HepG2 (cell line): Measurements from ENCODE around the gene TREH. TPM values are rescaled to one million over a fixed set of nuclear protein-coding genes. Genes with fewer than 3 reads are reported as not detected.
A peak's percentile ranks its signal among the peaks of the same experiment; 100 is the strongest.

Experiments
- FOXO4 ChIP-seq: sonication (generic); formaldehyde crosslinking; conservative IDR thresholded peaks from 2 replicates; pipeline ENCODE4 v1.8.1; 2023; ENCODE audit warnings: missing genetic modification reagents
- GABPB1 ChIP-seq: IDR thresholded peaks from 2 replicates; pipeline ENCODE4 v1.6.1; 2016; ENCODE audit warnings: mild to moderate bottlenecking, missing genetic modification reagents, moderate library complexity, missing compliant biosample characterization
- HNRNPLL ChIP-seq: fragments of 200-400 bp; formaldehyde crosslinking; IDR thresholded peaks from 2 replicates; pipeline ENCODE4 v1.6.1; 2017; ENCODE audit warnings: mild to moderate bottlenecking, low read depth, low read length; ENCODE audit not compliant: poor library complexity, severe bottlenecking
- KDM4B ChIP-seq: sonication (generic); formaldehyde crosslinking; IDR thresholded peaks from 2 replicates; pipeline ENCODE4 v1.4.0; 2020; ENCODE audit warnings: missing genetic modification reagents
- KLF15 ChIP-seq: sonication (generic); formaldehyde crosslinking; IDR thresholded peaks from 2 replicates; pipeline ENCODE4 v1.8.1; 2023; ENCODE audit warnings: borderline replicate concordance, mild to moderate bottlenecking, inconsistent platforms, missing genetic modification reagents, mixed read lengths
- LCORL ChIP-seq, 2 experiments: fragments of 450-650 bp in 1 of 2; sonication (generic) in 1 of 2; formaldehyde crosslinking in 1 of 2; IDR thresholded peaks; 2 replicates each; pipeline versions ENCODE4 v1.5.0 to v1.6.1; 2017 to 2020; ENCODE audit warnings: antibody characterized with exemption in 1 of 2, missing genetic modification reagents in 1 of 2
- MTF1 ChIP-seq: sonication (generic); formaldehyde crosslinking; IDR thresholded peaks from 2 replicates; pipeline ENCODE4 v1.5.0; 2020; ENCODE audit warnings: missing genetic modification reagents
- NPAS2 ChIP-seq: sonication (generic); formaldehyde crosslinking; IDR thresholded peaks from 2 replicates; pipeline ENCODE4 v1.8.0; 2022; ENCODE audit warnings: mild to moderate bottlenecking, missing genetic modification reagents, borderline replicate concordance
- PCBP1 ChIP-seq: fragments of 200-400 bp; formaldehyde crosslinking; IDR thresholded peaks from 2 replicates; pipeline ENCODE4 v1.6.1; 2017; ENCODE audit warnings: mild to moderate bottlenecking, low read depth, low read length, borderline replicate concordance
- RAD51 ChIP-seq: fragments of 450-650 bp; IDR thresholded peaks from 2 replicates; pipeline ENCODE4 v1.6.1; 2016; ENCODE audit warnings: borderline replicate concordance
- SNAPC5 ChIP-seq: sonication (generic); formaldehyde crosslinking; IDR thresholded peaks from 2 replicates; pipeline ENCODE4 v1.8.1; 2023; ENCODE audit warnings: mild to moderate bottlenecking, missing genetic modification reagents, borderline replicate concordance
- TSC22D2 ChIP-seq: sonication (generic); formaldehyde crosslinking; IDR thresholded peaks from 2 replicates; pipeline ENCODE4 v1.5.1; 2020; ENCODE audit warnings: missing genetic modification reagents, mild to moderate bottlenecking, borderline replicate concordance
- WIZ ChIP-seq: sonication (generic); formaldehyde crosslinking; IDR thresholded peaks from 2 replicates; pipeline ENCODE4 v1.5.1; 2020; ENCODE audit warnings: mild to moderate bottlenecking, missing genetic modification reagents
- ZBTB20 ChIP-seq: sonication (generic); formaldehyde crosslinking; IDR thresholded peaks from 2 replicates; pipeline ENCODE4 v1.8.1; 2023; ENCODE audit warnings: missing genetic modification reagents, low read depth, mild to moderate bottlenecking, borderline replicate concordance
- ZBTB38 ChIP-seq: sonication (generic); formaldehyde crosslinking; IDR thresholded peaks from 2 replicates; pipeline ENCODE4 v1.5.1; 2020; ENCODE audit warnings: mild to moderate bottlenecking, missing genetic modification reagents
- ZBTB43 ChIP-seq: sonication (generic); formaldehyde crosslinking; conservative IDR thresholded peaks from 2 replicates; pipeline ENCODE4 v1.4.0; 2020; ENCODE audit warnings: missing genetic modification reagents
- ZNF225 ChIP-seq: sonication (generic); formaldehyde crosslinking; IDR thresholded peaks from 2 replicates; pipeline ENCODE4 v1.4.0; 2020; ENCODE audit warnings: mild to moderate bottlenecking, missing genetic modification reagents
- ZNF256 ChIP-seq: sonication (generic); formaldehyde crosslinking; conservative IDR thresholded peaks from 2 replicates; pipeline ENCODE4 v1.4.0; 2020; ENCODE audit warnings: missing genetic modification reagents
- ZNF274 ChIP-seq: sonication (generic); formaldehyde crosslinking; IDR thresholded peaks from 2 replicates; pipeline ENCODE4 v1.5.1; 2020; ENCODE audit warnings: mild to moderate bottlenecking, missing genetic modification reagents
- ZNF282 ChIP-seq: fragments of 450-650 bp; IDR thresholded peaks from 2 replicates; pipeline ENCODE4 v1.6.1; 2018; ENCODE audit not compliant: partially characterized antibody
- ZNF317 ChIP-seq: sonication (generic); formaldehyde crosslinking; IDR thresholded peaks from 2 replicates; pipeline ENCODE4 v1.5.0; 2020; ENCODE audit warnings: mild to moderate bottlenecking, missing genetic modification reagents
- ZNF501 ChIP-seq: sonication (generic); formaldehyde crosslinking; IDR thresholded peaks from 2 replicates; pipeline ENCODE4 v1.5.1; 2020; ENCODE audit warnings: mild to moderate bottlenecking, moderate library complexity, missing genetic modification reagents
- ZNF879 ChIP-seq: sonication (generic); formaldehyde crosslinking; IDR thresholded peaks from 2 replicates; pipeline ENCODE4 v1.8.1; 2023; ENCODE audit warnings: missing genetic modification reagents
- polyA plus RNA-seq, 8 experiments: library from polyadenylated mRNA; depleted of rRNA in 3 of 8; stranded (reverse) in 7 of 8; unstranded in 1 of 8; fragments of >200 nt; fragmentation: Illumina TruSeq in 4 of 8; extraction: Trizol in 4 of 8; gene quantifications; 2 replicates each; pipeline versions ENCODE4 v1.2.1 to v1.2.3, GENCODE V29; 2011 to 2016; ENCODE audit warnings: low read depth in 4 of 8, missing spikeins in 1 of 8, mixed read lengths in 1 of 8; ENCODE audit not compliant: insufficient read depth in 1 of 8
- total RNA-seq, 5 experiments: library from RNA; depleted of rRNA; stranded (reverse); fragments of >200 nt; fragmentation: Illumina TruSeq; extraction: Trizol; gene quantifications; 2 replicates each; pipeline ENCODE4 v1.2.3, GENCODE V29; 2016; ENCODE audit warnings: low read depth in 1 of 5
- TF ChIP-seq, protein P1 (sequence below): sonication (generic); formaldehyde crosslinking; IDR thresholded peaks from 2 replicates; pipeline ENCODE4 v1.5.1; 2020; ENCODE audit warnings: mild to moderate bottlenecking, moderate library complexity, missing genetic modification reagents
- TF ChIP-seq, protein P2 (sequence below): IDR thresholded peaks from 2 replicates; pipeline ENCODE4 v1.6.1; 2016

TREH gene
- total and polyA plus RNA-seq, 2 of the 13 experiments (the other 11 are each of a cell fraction or from before 2014, with no cell fraction given) = 0.53 to 0.86 TPM

DNA sequence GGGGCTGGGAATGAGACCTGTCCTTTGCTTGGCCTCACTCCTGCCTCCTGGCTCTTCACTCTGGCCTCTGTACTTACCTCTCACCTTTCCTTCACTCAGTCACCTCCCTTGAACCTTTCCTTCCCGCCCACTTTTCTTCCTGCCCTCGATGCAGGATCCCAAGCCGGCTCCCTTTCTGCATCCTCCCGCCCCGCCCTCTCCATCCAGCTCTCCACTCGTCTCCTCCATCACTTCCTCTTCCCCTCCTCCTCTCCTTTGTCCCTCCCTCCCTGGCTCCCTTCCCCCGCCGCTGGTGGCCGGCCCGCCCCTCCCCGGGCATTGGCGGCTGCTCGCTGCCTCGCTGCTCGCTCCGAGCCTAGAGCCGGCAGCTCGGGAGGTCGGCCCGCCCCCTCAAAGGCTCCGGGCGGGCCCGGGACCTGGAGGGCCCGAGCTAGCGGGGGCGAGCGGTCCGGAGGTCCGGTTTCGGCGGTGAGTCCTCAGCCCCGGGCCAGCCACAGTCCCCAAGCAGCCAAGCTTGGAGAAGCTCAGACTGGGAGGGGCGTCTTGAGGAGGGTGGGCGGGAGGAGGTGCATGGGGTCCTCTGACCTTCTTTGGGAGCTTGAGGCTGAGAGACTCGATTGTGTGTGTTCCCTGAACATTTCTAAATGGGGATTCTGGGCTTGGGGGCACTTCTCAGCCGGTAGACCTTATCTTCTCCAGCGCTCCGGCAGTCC lies 58.2 kb downstream of the TREH start (continued):
- TF ChIP-seq ZNF501 (CRISPR knock-in tag) (no peak), KDM4B (no peak), RAD51 (no peak), LCORL (IDR thresholded peaks at IDR 0.05) (no peak), LCORL (CRISPR knock-in tag; IDR thresholded peaks at IDR 0.05) (no peak), FOXO4 (CRISPR knock-in tag) (no peak), PCBP1 (no peak), ZNF256 (no peak), TSC22D2 (CRISPR knock-in tag) (no peak), NPAS2 (CRISPR knock-in tag) (no peak), ZNF879 (no peak), ZNF317 (CRISPR knock-in tag) (no peak), GABPB1 (peak; percentile 39), ZBTB43 (no peak), SNAPC5 (CRISPR knock-in tag) (no peak), HNRNPLL (no peak), KLF15 (CRISPR knock-in tag) (no peak; the same call in 1 of the 2 replicates), WIZ (0 out of 2 replicates have a peak, but pooled peaks have one; percentile 3), MTF1 (CRISPR knock-in tag) (no peak), ZNF282 (no peak), ZBTB38 (CRISPR knock-in tag) (no peak), ZNF274 (CRISPR knock-in tag) (no peak), ZNF225 (no peak), ZBTB20 (no peak; the same call in 1 of the 2 replicates)
- TF ChIP-seq, protein P1, sequence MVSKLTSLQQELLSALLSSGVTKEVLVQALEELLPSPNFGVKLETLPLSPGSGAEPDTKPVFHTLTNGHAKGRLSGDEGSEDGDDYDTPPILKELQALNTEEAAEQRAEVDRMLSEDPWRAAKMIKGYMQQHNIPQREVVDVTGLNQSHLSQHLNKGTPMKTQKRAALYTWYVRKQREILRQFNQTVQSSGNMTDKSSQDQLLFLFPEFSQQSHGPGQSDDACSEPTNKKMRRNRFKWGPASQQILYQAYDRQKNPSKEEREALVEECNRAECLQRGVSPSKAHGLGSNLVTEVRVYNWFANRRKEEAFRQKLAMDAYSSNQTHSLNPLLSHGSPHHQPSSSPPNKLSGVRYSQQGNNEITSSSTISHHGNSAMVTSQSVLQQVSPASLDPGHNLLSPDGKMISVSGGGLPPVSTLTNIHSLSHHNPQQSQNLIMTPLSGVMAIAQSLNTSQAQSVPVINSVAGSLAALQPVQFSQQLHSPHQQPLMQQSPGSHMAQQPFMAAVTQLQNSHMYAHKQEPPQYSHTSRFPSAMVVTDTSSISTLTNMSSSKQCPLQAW (CRISPR knock-in tag) = no peak; the same call in 1 of the 2 replicates
- TF ChIP-seq, protein P2, sequence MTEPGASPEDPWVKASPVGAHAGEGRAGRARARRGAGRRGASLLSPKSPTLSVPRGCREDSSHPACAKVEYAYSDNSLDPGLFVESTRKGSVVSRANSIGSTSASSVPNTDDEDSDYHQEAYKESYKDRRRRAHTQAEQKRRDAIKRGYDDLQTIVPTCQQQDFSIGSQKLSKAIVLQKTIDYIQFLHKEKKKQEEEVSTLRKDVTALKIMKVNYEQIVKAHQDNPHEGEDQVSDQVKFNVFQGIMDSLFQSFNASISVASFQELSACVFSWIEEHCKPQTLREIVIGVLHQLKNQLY (CRISPR knock-in tag) = no peak
